ENCODE measurements around the gene LRCH3.
"Not testable (repeated sequence)": the region's sequence is repeated elsewhere in the genome, so short reads cannot be mapped to it uniquely, and the experiment has no call there.

Gene LRCH3

DNA sequence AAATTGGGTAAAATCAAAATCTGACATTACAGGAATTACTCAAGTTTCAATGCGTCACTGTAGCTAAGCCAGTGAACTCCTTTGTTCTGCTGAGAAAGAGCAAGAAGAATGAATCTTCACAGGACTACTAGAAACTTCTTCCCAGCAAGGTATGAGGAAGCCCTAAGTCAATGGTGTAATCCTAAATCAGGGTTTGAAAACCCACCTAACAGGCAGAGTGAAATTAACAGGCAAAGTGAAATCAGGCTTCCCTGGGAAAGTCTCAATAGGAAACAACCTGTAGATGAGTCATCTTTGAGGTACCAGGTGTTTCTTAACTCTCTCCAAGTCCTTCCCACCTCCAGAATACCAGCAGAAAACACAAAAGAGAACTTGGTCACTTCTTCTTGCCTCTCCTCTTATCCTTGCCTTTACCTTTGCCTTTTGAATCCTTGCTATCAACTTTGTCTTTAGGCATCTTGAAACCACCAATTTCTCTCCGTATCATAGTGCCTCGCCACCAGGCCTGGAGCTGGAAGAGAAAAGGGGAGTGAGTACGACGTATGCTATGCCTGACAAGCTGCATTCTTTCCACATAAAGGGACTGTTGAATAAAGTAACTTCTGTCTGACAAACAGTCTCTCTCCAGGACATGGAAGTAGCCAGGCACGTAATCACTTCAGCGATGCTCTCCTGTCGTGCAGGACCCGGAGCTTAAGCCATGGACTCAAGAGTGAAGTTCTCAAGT, 98.3 kb downstream of the LRCH3 start:
- DNase-seq = no peak

DNA sequence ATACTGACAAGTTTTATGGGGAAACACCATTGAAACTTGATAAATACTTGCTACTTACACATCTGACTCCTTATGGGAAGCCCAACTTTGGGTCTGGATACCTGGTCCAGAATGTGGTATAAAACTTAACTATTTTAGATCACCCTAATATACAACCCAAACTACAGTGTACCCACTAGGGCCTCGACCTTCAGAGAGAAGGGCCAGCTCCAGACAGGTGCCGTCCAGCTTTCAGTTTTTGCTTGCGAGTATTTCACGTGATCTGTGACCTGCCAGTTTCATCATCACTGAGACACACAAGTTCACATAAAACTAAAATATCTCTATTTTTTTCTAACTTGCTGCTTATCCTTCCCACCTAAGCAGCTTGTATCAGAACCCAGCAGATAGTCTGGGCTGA, 99.6 kb downstream of the LRCH3 start:
- DNase-seq = no peak

DNA sequence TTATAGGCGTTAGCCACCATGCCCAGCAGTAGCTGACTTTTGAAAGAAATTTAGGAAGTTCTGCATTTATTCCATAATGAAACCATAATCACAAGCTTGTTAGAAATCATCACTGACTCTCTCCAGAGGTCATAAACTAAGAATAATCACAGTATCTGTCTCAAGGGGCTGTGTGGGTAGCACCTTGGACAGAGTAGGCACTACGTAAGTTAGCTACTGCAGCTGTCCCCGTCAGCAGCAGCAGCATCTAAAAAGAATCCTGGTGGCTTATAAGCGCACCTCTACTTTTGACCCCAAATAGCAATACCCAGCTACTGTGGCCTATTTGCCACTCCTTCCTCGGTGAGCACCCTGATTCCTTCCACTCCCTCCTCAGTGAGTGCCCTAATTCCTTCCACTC, 101.1 kb downstream of the LRCH3 start:
- DNase-seq = no peak

DNA sequence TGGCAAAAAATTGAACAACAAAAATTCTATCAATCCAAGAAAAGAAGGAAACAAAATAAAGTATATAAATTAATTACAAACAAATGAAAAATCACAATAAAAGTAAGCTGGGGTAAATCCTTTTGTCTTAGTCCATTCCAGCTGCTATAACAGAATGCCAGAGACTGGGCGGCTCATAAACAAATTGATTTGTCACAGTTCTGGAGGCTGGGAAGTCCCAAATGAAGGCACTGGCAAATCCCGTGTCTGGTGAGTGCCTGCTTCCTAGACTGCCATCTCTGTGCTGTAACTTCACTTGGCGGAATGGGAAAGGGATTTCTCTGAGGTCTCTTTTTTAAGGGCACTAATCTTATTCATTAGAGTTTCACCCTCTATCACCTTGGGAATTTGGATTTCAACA, 105.4 kb downstream of the LRCH3 start:
- no peak for DNase-seq

DNA sequence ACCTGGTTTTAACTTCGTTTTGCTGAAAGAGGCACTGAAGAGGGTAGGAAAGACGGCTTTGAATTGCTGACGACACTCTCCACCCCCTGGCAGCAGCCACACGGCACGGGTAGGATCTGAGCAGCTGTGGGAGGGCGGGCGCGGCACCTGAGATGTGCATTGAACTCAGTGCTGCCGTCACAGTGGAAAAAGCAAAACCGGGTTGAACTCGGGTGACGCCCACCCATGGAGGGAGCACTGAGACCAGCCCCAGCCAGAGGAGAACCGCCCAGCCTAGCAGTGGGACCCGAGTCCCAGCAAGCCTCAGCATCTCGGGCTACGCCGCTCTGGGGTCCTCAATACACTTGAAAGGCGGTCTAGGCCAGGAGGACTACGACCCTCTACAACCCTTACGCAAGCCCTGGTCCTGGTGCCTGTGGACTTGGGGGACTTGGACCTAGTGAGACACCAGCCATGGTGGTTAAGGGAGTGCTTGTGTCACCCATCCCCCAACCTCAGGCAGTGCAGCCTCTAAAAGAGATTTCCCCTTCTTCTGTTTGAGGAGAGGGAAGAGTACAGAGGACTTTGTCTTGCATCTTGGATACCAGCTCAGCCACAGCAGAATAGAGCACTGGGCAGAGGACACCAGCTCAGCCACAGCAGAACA, 108.9 kb downstream of the LRCH3 start:
- DNase-seq = no peak

DNA sequence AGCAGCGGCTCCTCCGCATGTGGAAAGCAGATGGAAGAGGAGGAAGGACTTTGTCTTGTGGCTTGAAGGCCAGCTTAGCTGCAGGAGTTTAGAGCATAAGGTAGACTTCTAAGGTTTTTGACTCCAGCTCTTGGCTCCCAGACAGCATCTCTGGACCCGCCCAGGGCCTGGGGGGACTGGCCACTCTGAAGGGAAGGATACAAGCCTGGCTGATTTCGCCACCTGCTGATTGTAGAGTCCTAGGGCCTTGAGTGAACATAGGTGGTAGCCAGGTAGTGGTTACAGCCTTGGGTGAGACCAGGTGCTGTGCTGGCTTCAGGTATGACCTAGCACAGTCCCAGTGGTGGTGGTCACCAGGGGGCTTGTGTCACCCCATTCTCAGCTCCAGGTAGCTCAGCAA, 110.6 kb downstream of the LRCH3 start:
- no peak for DNase-seq

DNA sequence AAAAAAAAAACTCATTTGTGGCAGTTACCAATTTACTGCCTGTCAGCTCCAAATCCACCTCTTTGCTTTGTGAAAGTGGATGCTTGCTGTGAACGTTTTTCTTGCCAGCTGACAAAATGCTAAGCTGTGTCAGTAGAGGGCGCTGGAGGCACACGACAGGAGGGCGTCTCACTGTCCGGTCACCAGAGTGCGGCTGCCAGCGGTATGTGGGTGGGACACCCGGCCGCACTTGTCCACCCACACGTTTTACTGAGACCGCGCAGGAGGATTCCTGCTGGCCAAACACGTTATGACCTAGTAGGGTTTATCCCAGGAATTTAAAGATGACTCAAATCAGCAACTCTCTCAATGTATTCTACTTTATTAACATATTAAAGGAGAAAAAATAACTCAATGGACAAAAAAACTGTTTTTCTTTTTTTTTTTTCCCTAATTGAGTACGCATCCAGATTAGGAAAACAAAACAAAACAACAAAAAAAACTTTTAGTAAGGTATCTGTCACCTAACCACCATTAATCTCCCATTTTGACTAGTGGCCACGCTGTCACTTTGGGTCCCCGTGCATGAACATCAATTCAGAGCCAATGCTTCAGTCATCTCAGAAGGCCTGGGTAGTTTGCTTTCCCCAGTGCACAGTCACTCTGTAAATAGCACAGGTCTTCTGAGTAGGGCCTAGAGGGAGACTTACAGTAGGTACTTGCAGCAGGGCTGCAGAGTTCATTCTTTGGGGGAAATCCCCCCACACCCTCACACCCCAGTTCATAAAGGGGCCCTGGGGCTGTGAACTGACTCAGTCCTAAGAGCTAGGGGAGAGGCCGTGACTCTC, 115.2 kb downstream of the LRCH3 start:
- peak; percentile 75 for DNase-seq

DNA sequence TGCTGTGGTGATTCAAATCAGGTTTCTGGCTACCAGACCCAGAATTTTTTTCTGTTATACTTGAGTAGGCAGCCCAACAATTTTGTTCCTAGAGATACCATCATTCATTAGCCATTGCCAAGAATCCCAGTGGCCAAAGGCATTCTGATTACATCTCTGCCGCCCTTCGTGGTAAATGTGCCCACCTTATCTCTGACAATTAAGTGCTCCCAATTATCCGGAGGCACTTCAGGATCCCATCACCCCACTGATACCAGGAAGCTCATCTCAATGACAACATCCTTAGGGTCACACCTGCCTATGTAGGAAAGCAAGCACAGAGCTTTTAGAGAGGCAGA, 115.8 kb downstream of the LRCH3 start:
- no peak for DNase-seq

DNA sequence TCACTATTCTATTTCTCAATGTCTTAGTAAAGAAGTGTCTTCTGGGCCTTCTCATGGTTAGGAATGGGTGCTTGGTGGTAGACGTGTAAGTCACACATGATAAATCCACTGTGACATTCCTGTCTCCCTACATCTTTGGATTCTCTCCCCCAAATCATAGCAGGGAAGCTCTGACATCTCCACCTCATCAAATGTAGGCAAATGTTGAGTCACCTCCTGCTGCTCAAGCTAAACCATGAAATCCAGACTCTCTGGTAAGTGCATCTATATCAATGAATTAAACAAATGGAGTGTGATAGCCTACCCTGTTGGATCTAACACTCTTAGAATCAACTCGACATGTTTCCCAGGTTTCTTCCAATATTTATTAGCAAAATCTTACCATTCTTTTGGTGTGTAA, 116.1 kb downstream of the LRCH3 start:
- DNase-seq = no peak

DNA sequence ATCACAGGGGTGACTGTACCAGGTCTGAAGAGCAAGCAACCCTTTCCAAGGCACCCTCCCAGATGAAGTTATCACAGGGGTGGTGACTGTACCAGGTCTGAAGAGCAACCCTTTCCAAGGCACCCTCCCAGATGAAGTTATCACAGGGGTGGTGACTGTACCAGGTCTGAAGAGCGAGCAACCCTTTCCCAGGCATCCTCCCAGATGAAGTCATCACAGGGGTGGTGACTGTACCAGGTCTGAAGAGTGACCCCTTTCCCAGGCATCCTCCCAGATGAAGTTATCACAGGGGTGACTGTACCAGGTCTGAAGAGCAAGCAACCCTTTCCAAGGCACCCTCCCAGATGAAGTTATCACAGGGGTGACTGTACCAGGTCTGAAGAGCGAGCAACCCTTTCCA, 117.5 kb downstream of the LRCH3 start:
- not testable (repeated sequence) for DNase-seq

DNA sequence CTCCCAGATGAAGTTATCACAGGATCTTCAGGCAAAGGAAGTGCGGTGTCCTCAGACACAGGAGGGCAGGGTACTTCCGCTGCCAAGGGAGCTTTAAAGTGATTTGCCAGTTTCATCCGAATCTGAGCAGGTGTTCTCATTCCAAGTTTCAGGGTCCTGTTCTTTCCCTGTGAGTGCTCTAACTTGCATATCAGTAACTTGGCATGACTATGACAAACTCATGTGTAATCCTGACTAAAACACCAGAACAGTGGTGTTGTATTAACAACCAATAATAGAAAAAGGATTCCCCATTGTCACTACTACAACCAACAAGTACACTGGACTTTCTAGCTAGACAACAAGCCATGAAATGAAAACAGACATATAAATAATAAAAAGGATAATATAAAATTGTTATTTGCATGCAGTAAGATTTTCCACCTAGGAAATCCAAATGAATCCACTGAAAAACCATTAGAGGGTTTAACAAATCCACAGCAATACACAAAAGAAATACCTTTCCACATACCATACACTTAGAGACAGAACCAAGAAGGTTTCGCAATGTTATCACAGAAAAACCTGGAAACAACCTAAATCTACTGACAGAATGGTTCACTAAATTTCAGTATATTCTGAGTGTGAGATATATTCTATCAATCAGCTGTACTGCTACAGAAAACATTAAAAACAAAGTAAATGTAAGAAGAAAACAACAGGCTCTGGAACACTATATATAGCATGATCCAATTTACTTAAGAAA, 118.1 kb downstream of the LRCH3 start:
- DNase-seq = no peak

DNA sequence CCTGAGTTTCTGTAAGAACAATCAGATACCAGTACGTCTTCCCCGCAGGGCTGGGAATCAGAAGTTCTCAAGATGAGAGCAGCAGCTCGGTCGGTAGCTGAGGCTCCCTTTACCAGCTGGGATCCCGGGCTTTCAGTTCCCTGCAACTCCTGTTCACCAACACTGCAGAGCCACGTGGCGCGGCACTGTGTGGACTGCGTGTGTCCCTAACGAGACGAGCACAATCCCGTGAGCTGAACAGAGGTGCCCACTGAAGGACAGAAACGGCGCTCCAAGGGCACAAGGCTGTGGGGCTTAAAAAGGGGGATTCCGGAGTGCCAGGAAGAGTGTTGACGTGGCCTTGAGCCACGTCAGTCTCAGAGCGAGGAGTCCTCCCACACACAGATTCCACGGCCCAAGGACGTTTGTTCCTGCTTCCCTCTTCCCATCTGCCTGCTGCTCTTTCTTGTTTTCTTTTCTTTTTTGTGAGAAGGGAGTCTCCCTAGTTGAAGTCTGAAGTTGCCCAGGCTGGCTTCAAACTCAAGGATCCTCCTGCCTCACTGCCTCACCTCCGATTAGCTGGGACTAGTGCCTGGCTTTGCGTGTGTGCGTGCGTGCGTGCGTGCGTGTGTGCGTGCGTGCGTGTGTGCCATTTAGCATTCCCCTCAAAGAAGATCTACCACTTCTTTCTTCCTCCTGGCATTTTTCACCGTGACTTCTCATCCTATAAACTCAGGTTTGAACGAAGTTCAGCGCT, 121.9 kb downstream of the LRCH3 start:
- DNase-seq = no peak

DNA sequence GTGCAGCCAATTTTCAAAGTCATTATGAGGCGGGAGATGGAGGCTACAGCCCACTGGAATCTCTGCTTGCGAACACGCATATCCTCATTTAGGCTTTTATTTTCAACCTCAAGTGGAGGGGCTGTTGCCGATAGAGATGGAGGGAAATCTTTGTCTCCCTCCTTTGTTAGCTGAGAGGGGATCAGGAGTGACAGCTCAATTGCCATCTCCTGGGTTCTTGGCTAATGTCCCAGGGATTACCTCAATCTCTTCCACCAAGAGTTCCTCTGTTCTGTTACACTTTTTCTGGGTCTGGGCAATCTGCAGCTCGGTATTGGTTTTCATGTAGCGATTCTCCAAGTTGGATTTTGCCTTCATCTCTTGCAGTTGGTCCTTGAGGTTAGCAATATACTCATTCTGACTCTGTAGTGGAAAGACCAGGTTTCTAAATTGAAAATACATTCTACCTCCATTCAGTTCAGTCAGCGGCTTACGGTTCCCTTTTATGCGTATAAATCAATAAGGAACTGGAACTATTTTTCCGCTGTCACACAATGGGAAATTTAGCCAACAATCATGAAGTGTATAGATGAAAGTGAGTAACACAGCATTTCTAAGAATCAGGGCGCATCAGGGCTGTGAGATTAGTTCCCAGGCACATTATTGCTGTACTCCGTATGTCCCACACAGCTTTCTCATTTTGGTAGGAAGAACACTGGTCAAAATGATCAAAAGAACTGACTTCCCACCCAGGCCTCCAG, 122.8 kb downstream of the LRCH3 start:
- DNase-seq = no peak

DNA sequence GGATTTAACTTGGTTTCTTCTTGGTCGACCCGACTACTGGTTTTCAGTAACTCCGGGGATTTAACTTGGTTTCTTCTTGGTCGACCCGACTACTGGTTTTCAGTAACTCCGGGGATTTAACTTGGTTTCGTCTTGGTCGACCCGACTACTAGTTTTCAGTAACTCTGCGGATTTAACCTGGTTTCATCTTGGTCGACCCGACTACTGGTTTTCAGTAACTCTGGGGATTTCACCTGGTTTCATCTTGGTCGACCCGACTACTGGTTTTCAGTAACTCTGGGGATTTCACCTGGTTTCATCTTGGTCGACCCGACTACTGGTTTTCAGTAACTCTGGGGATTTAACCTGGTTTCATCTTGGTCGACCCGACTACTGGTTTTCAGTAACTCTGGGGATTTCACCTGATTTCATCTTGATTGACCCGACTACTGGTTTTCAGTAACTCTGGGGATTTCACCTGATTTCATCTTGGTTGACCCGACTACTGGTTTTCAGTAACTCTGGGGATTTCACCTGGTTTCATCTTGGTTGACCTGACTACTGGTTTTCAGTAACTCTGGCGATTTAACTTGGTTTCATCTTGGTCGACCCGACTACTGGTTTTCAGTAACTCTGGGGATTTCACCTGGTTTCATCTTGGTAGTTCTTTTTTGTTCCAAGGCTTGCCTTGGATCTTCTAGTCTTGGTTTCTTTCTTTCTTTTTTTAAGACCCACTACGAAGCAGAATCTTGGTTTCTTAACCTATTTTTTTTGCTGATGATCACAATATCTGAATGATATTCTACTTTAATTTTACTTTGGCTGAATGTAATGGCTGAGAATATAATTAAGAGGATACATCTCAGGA, 130.6 kb downstream of the LRCH3 start:
- not testable (repeated sequence) for DNase-seq

DNA sequence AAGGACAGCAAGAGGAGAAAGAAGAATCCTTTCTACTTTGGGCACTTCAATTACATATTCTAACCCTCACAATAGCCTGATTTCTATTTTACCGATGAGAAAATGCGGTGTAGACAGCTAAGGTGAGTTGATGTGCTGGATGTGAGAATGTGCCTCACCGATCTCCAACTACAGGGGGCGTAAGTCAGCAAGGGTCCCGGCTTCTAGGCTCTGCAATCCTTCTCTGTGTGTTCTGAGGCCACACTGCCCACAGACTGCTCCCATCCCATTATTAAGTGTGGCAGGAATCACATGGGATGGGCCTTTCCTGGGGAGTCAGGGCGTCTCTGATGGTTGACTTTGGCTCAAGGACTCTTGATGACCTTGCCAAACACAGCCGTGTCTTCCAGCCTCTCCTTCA, 135.4 kb downstream of the LRCH3 start:
- DNase-seq = no peak

DNA sequence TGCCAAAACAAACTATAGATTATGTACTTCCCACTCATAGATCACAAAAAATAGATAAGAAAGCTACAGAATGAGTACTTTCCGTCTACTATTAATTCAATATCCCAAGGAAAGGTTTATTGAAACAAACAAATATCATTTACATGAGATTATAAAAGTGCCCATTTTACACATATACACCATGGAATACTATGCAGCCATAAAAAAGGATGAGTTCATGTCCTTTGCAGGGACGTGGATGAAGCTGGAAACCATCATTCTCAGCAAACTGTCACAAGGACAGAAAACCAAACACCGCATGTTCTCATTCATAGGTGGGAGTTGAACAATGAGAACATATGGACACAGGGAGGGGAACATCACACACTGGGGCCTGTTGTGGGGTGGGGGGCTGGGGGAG, 136.5 kb downstream of the LRCH3 start:
- not testable (repeated sequence) for DNase-seq

DNA sequence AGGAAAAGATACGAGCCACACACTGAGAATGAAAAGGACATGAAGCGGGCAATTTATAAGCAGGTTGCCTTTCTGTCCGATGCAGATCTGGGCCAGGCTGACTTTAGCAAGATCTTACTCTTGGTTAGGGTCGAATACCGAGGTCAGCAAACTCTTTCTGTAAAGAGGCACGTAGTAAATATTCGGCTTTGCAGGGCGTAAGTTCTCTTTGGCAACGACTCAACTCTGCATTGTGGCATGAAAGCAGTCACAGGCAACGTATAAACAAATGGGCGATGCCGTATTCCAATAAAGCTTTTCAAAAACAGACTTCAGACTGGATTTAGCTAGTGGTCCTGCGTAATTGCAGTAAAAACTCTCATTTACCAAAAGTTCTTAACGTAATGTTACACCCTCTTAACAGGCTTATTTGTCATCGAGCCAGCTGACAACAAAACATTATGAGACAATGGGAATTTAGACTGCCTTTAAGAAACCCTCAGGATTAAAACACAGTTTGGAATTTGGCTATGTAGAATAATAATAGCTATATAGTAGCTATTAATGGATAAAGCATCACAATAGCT, 145.8 kb downstream of the LRCH3 start:
- DNase-seq = no peak
